ENCODE measurements around the gene HSCB.

GRCh38 chr22:28702891-28703290 lies 38.9 kb upstream of the HSCB start:
- TF ChIP-seq CTCF (IDR thresholded peaks at IDR 0.05) (no peak), POLR2A (IDR thresholded peaks at IDR 0.05) (no peak)
